ENCODE measurements around the gene KIDINS220. TPM values are rescaled to one million over a fixed set of nuclear protein-coding genes. Genes with fewer than 3 reads are reported as not detected.

KIDINS220 gene
- total RNA-seq, 1 experiment from 2014 or later, result 29.3 TPM

GRCh38 chr2:8722986-8723385 lies 114.4 kb downstream of the KIDINS220 start:
- H4K91ac ChIP-seq (ENCODE audit: insufficient read length, low read depth, low read length), result no peak overlapping the region
- H2BK12ac ChIP-seq (ENCODE audit: insufficient read length, low read depth, low read length), result no peak overlapping the region
- peak overlapping the region in 1 of 3 experiments; percentile 52; a peak in 1 of 7 replicates for H3K27ac Mint-ChIP-seq
- H3K23ac ChIP-seq (ENCODE audit: insufficient read length, low read depth, low read length), result no peak overlapping the region
- H2BK120ac ChIP-seq (ENCODE audit: low read depth, low read length, poor library complexity, severe bottlenecking), result no peak overlapping the region
- H2AK5ac ChIP-seq (ENCODE audit: insufficient read length, low read length), result no peak overlapping the region
- H3K27ac ChIP-seq (ENCODE audit: insufficient read length, low read depth, low read length), result no peak overlapping the region
- no peaks in the 10 kb centered on the region for H3K79me2 ChIP-seq (ENCODE audit: insufficient read depth, low read length)
- no peak for TF ChIP-seq CTCF (conservative IDR thresholded peaks at IDR 0.05)
- H3K4me1 Mint-ChIP-seq, result no peaks in the 10 kb centered on the region; a peak in 1 of 4 replicates
- H3K4me3 Mint-ChIP-seq, result no peak overlapping the region
- no peak overlapping the region for H3K18ac ChIP-seq (ENCODE audit: insufficient read length, low read depth, low read length)
- H2BK5ac ChIP-seq (ENCODE audit: insufficient read length, low read length), result no peak overlapping the region
- H2AFZ ChIP-seq (ENCODE audit: low read length), result no peak overlapping the region
- H3K4ac ChIP-seq (ENCODE audit: low read depth, low read length), result no peak overlapping the region
- no peaks in the 10 kb centered on the region for H3K79me1 ChIP-seq (ENCODE audit: insufficient read depth, low read depth, low read length, poor library complexity, severe bottlenecking)
- H2BK20ac ChIP-seq (ENCODE audit: low read depth, low read length, poor library complexity, severe bottlenecking), result no peak overlapping the region
- no peak overlapping the region for H3K56ac ChIP-seq (ENCODE audit: insufficient read length, low read depth, low read length)
- no peak for DNase-seq
- no peaks in the 10 kb centered on the region for H3K36me3 Mint-ChIP-seq (ENCODE audit: insufficient read depth in 1 of 3, low read depth in 3 of 3)
- no peaks in the 10 kb centered on the region for H3K4me1 ChIP-seq (ENCODE audit: insufficient read depth, low read length)
- no CpG with 5 or more reads among the region's 10 CpGs for WGBS (ENCODE audit: extremely low coverage, insufficient read length, low lambda C conversion rate)
- H3T11ph ChIP-seq (ENCODE audit: low read length), result no peak overlapping the region
- H4K5ac ChIP-seq (ENCODE audit: insufficient read length, low read depth, low read length), result no peak overlapping the region
- no peak overlapping the region for H2BK15ac ChIP-seq (ENCODE audit: low read depth, low read length)
- no peaks in the 10 kb centered on the region for H3K23me2 ChIP-seq (ENCODE audit: insufficient read length, low read depth, low read length, poor library complexity, severe bottlenecking)
- H3K27me3 Mint-ChIP-seq (ENCODE audit: low read depth), result no peaks in the 10 kb centered on the region
- H3K14ac ChIP-seq (ENCODE audit: insufficient read depth, low read length), result no peak overlapping the region
- H3K9me3 Mint-ChIP-seq, result no peaks in the 10 kb centered on the region
- no peak overlapping the region for H3K9ac ChIP-seq (ENCODE audit: extremely low read depth, insufficient read length, low read length)
- H4K8ac ChIP-seq (replicated peaks; ENCODE audit: insufficient read length, low read depth, low read length), result no peak overlapping the region
- H3K27me3 ChIP-seq (ENCODE audit: insufficient read depth, low read length), result no peaks in the 10 kb centered on the region
- no peaks in the 10 kb centered on the region for H4K20me1 ChIP-seq (ENCODE audit: control insufficient read depth, insufficient read depth, insufficient read length)
- H3K9me3 ChIP-seq (ENCODE audit: control insufficient read depth, low read depth, low read length), result no peaks in the 10 kb centered on the region
- no peak overlapping the region for H3K4me2 ChIP-seq (ENCODE audit: insufficient read depth, insufficient read length, low read length)
